Panc1 (cell line): ENCODE results near the gene CFAP43. TPM values are rescaled to one million over a fixed set of nuclear protein-coding genes. Genes with fewer than 3 reads are reported as not detected.

Experiments
- ATAC-seq: fragments of 200-7000 bp; cut with Tn5 transposase; 2 replicates; pipeline ENCODE4 v1.9.1; 2020; ENCODE audit warnings: mild to moderate bottlenecking, moderate library complexity
- BruUV-seq: library from RNA; stranded (reverse); fragments of 400-500 nt; replicated peaks from 2 replicates; lab custom pipeline; 2021; lab: Mats Ljungman, UMichigan
- CTCF ChIA-PET: fragments of 300-600 bp; sonication (Branson Sonifier 250); formaldehyde crosslinking; loops from one replicate; lab custom pipeline; 2022; ENCODE audit warnings: antibody characterized with exemption; lab: Charles Lee
- POLR2A ChIA-PET: fragments of 300-600 bp; sonication (Branson Sonifier 250); formaldehyde crosslinking; loops from one replicate; lab custom pipeline; 2022; ENCODE audit warnings: antibody characterized with exemption; lab: Charles Lee
- DNase-seq: peaks from one replicate; pipeline ENCODE4 v3.0.0-alpha.2; 2010; ENCODE audit warnings: low read depth, low spot score
- H3K27ac ChIP-seq: 2 replicates; pipeline ENCODE4 v1.5.1; 2011; ENCODE audit warnings: mild to moderate bottlenecking, low read length, inconsistent platforms
- H3K27me3 ChIP-seq: fragments of 200-500 bp; sonication (Bioruptor generic); 2 replicates; pipeline ENCODE4 v1.6.0; 2014; ENCODE audit warnings: low read length, inconsistent platforms; ENCODE audit not compliant: control insufficient read depth, insufficient read depth
- H3K36me3 ChIP-seq: fragments of 200-500 bp; sonication (Bioruptor generic); 2 replicates; pipeline ENCODE4 v1.5.1; 2014; ENCODE audit warnings: inconsistent platforms, mild to moderate bottlenecking, low read length, moderate library complexity; ENCODE audit not compliant: control insufficient read depth, insufficient read depth
- H3K4me1 ChIP-seq: 2 replicates; pipeline ENCODE4 v1.5.1; 2011; ENCODE audit warnings: inconsistent platforms, mild to moderate bottlenecking, low read length, moderate library complexity; ENCODE audit not compliant: control insufficient read depth, insufficient read depth
- H3K4me3 ChIP-seq, 2 experiments: 2 replicates each; pipeline ENCODE4 v1.5.1; 2011 to 2012; ENCODE audit warnings: low read depth in 2 of 2, low read length in 2 of 2, mild to moderate bottlenecking in 2 of 2, inconsistent platforms in 1 of 2, moderate library complexity in 1 of 2
- H3K9me3 ChIP-seq: fragments of 200-500 bp; sonication (Bioruptor generic); 2 replicates; pipeline ENCODE4 v1.5.1; 2014; ENCODE audit warnings: low read depth, mild to moderate bottlenecking, inconsistent platforms, low read length, moderate library complexity; ENCODE audit not compliant: control insufficient read depth, insufficient read depth
- CTCF ChIP-seq: fragments of 450-650 bp; IDR thresholded peaks from 2 replicates; pipeline ENCODE4 v1.5.1; 2017; ENCODE audit warnings: mild to moderate bottlenecking
- POLR2AphosphoS5 ChIP-seq: IDR thresholded peaks from 2 replicates; pipeline ENCODE4 v1.6.1; 2012; ENCODE audit warnings: mild to moderate bottlenecking, low read depth, low read length, moderate library complexity
- REST ChIP-seq, 2 experiments: IDR thresholded peaks; 2 replicates each; pipeline ENCODE4 v1.6.1; 2011 to 2012; ENCODE audit warnings: low read depth in 2 of 2, control low read depth in 1 of 2, low read length in 1 of 2, mild to moderate bottlenecking in 1 of 2, moderate library complexity in 1 of 2; ENCODE audit not compliant: insufficient read depth in 1 of 2
- SIN3A ChIP-seq: IDR thresholded peaks from 2 replicates; pipeline ENCODE4 v1.6.1; 2012; ENCODE audit warnings: low read depth, mild to moderate bottlenecking, low read length, moderate library complexity, borderline replicate concordance; ENCODE audit not compliant: insufficient read depth
- TCF7L2 ChIP-seq: IDR thresholded peaks from 2 replicates; pipeline ENCODE4 v1.6.1; 2011; ENCODE audit warnings: mild to moderate bottlenecking, low read depth, low read length, inconsistent platforms
- in situ Hi-C: cut with HindIII; loops from 2 replicates; pipeline ENCODE4 v1.10.0; 2016; ENCODE audit warnings: low sequenced_read_pairs, low pct_unique_long_range_greater_than_20kb
- intact Hi-C: fragments of 100-400 bp; cut with micrococcal nuclease; formaldehyde crosslinking; loops from one replicate; pipeline ENCODE4 v1.10.0; 2022; ENCODE audit not compliant: unreplicated experiment
- total RNA-seq: library from RNA; stranded (reverse); gene quantifications from one replicate; pipeline ENCODE4 v1.2.1, GENCODE V29; 2021; ENCODE audit not compliant: unreplicated experiment

CFAP43 gene
- total RNA-seq, 1 experiment from 2014 or later: 0.21 TPM

GRCh38 chr10:104104418-104104817, 127.7 kb downstream of the CFAP43 start:
- intact Hi-C loops: no loop called here
- no peak for TF ChIP-seq SIN3A
- no peak for TF ChIP-seq CTCF
- no peak for TF ChIP-seq POLR2AphosphoS5
- no peak for TF ChIP-seq TCF7L2
- TF ChIP-seq REST (IDR thresholded peaks at IDR 0.05; ENCODE audit: insufficient read depth in 1 of 2, low read depth in 2 of 2, low read length in 1 of 2): no peak
- no peak for ATAC-seq
- DNase-seq: no peak
- Histone ChIP-seq H3K27ac (no peak overlapping the region), H3K4me3 (no peak overlapping the region), H3K27me3 (no peaks in the 10 kb centered on the region), H3K9me3 (peaks cover 6% of the 10 kb centered on the region; the same call in 1 of the 2 replicates), H3K36me3 (no peaks in the 10 kb centered on the region), H3K4me1 (no peaks in the 10 kb centered on the region)
- in situ Hi-C loops: no loop called here
- CTCF ChIA-PET: no interaction called here
- POLR2A ChIA-PET: no interaction called here
- no TSS peak for BruUV-seq

GRCh38 chr10:104103956-104104355, 128.2 kb downstream of the CFAP43 start:
- BruUV-seq: no TSS peak
- in situ Hi-C loops: no loop called here
- intact Hi-C loops: no loop called here
- TF ChIP-seq SIN3A: no peak
- TF ChIP-seq REST (IDR thresholded peaks at IDR 0.05; ENCODE audit: insufficient read depth in 1 of 2, low read depth in 2 of 2, low read length in 1 of 2): no peak
- TF ChIP-seq TCF7L2: no peak
- TF ChIP-seq POLR2AphosphoS5: no peak
- no peak for TF ChIP-seq CTCF
- H3K4me3 ChIP-seq: no peak overlapping the region
- no peak overlapping the region for H3K27ac ChIP-seq
- H3K4me1 ChIP-seq: no peaks in the 10 kb centered on the region
- ATAC-seq: no peak
- no peak for DNase-seq
- H3K27me3 ChIP-seq: no peaks in the 10 kb centered on the region
- H3K9me3 ChIP-seq: peaks cover 3% of the 10 kb centered on the region; the same call in 1 of the 2 replicates
- H3K36me3 ChIP-seq: no peaks in the 10 kb centered on the region
- ChIA-PET POLR2A (no interaction called here), CTCF (no interaction called here)
